ENCODE data around the gene NOS2.
"Not testable (repeated sequence)": the region's sequence is repeated elsewhere in the genome, so short reads cannot be mapped to it uniquely, and the experiment has no call there.

The NOS2 gene

DNA sequence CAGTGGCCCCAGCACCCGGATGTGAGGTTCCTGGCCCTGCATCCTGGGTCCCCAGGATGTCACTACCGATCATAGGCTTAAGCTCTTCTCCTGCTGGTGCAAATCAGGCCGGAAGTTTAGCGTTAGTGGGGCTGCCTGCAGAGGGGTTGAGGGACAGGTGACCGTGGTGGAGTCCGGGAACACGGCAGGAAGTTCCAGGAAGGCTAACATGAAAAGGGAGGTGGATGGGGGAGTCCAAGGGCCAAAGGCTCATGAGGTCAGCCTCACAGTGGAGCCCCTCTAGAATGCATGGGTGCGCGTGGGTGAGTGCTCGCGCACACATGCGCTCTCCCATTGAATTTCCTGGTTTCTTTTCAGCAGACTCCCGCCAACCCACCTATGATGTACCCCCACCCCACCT lies 46.6 kb downstream of the NOS2 start:
- DNase-seq: not testable (repeated sequence)

DNA sequence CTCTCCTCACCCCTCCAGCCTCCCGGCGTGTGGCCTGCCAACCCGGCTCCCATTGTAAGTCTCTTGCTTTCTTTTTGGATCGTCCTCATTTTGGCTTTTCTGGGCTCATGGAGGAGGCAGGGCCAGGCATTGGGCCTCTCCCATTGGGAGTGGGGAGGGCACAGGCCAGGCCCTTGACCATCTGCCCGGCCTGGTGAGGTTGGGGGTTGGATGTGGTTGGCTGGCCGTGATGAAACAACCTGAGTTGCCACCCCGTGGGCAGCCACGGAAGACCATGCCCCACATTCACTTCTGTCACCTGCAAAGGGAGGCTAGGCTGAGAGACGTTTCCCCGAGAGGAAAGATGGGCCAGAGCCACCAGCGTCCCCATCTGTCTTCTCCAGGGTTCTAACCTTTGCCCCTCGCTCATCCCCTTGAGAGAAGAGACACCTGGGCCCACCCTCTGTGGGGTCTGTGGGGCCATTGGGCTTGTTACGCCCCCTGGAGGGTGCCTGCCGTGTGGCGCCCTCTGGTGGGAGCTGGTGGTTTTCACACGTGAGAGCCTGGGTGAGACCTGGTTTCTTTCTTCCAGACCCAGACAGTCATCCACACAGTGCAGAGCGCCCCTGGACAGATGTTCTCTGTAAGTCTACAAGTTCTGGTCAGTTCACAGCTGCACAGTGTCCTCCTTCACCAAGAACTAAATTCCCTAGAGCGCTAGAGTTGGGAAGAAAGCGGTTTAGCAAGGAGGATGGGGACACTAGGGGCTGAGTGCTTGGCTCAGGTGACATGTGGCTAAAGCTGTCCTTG lies 47.3 kb downstream of the NOS2 start:
- not testable (repeated sequence) for DNase-seq

DNA sequence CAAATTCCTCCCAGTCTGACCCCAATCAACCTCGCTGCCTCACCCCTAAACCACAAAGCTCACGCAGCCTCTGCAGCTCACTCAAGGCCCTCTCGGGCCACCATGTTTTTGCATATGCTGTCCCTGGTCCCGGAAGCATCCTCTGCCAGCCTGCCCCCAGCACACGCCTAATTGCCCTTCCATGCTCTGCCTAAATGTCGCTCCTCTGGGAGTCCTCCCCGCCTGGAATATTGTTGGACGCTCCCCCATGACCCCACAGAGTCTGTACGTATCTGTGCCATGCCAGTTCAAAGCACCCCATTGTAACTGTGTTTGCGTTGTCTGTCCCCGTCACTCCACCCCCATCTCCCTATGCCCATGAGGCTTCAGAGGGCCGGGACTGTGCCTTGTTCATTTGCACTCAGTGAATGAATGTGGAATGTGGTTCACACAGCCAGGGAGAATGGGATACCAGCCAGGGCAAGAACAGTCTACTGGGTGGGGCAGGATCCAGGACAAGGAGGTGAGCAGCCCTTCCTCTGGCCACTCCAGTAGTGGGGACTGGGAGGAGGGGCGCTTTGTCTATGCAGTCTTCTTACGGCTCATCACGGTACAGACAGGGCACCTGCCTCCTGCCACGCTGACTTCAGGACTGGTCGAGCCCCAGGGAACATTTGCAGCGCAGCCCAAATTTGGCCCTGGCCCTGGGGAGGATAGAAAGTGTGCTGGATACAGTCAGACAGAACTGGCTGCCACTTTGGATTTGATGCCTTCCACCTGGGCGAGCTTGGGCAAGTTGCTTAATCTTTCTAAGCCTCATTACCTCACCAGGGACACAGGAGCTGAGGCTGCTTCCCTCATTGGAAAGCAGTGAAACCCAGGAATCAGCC lies 48.5 kb downstream of the NOS2 start:
- no peak for DNase-seq

DNA sequence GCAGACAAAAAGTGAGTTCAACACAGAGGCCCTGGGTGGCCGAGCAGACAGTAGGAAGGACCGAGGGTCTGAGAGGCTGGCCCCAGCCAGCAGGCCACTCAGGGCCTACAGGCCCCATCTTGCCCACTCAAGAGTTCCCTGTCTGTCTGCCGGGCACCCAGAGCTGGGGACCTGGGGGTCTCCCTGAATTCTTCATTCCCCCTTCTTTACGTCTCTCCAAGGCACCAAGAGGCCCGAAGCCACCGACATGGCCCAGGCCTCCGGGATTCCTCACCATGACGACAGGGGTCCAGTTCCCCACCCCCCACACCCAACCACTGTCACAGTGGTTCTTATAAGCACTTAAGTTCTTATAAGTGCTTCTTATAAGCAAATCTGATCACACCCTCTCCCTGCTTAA lies 49.2 kb downstream of the NOS2 start:
- DNase-seq: no peak

DNA sequence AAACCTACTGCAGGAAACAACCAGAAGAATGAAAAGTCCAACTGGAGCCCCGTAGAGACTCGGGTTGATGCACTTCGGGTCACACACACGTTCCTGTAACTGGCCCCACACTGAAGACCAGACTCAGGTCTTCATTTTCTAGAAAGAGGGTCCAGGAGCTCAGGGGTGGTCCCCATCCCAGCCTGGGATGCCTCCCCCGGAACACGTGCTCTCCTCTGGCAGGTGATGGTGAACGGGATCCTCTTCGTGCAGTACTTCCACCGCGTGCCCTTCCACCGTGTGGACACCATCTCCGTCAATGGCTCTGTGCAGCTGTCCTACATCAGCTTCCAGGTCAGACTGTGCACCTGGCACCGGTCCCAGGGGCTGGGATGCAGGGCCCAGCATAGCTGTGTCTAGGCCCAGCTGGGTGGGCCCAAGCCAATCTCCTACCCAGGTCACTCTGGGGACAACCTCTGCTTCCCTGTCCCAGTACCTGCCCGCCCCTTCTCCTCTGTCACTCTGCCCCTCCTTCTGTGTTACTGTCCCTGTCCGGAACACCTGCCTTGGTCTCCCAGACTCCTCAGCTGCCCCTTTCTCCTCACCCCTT lies 50.7 kb downstream of the NOS2 start:
- not testable (repeated sequence) for DNase-seq

DNA sequence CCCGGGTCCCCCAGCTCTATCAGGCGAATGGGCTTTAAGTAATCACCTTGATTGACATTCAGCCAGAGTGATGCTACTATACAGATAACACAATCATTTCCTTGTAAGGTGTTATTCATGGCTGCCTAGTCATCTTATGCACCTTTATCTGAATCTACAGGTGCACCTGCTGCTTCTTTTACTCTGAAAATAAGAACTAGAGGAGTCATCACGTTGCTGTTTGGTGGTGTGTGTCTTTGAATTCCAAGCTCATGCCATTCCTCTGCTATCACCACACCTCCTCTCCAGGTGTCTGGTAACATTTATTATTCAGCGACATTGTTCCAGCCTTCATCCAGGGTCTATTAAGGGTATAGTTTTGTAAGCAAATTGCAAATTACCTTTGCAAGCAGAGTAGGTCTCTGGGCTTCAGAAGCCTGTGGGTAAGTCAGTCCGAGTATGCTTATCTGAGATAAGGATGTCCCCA lies 51.9 kb downstream of the NOS2 start:
- DNase-seq: no peak

DNA sequence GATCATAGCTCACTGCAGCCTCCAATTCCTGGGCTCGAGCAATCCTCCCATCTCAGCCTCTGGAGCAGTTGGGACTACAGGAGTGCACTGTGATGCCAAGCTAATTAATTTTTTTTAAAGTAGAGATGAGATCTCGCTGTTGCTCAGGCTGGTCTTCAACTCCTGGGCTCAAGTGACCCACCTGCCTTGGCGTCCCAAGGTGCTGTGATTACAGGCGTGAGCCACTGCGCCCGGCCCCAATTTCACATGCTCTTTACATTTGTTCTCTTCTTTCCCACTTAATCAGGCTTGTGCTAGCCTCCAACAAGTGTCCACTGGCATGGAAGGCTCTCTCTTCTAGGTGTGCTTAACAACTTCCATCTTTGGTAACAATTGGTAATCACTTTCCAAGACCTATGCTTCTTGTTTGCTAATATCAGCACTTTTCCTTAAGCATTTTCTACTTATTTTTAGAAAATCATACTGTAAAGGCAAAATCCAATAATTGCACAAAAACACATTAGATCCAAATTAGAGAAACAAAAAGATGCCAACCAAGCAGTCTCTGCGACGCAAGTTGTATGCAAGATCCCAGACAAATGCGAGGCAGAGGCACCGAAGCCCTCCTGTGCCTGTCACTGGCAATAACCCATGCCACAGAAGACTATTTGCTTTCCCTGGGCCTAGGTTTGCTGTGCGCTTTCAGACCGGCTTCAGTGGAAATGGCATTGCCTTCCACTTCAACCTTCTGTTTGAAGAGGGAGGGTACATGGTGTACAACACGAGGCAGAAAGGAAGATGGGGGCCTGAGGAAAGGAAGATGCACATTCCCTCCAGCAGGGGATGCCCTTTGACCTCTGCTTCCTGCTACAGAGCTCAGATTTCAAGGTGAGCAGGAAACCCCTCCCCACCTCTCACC lies 52.6 kb downstream of the NOS2 start:
- no peak for DNase-seq

DNA sequence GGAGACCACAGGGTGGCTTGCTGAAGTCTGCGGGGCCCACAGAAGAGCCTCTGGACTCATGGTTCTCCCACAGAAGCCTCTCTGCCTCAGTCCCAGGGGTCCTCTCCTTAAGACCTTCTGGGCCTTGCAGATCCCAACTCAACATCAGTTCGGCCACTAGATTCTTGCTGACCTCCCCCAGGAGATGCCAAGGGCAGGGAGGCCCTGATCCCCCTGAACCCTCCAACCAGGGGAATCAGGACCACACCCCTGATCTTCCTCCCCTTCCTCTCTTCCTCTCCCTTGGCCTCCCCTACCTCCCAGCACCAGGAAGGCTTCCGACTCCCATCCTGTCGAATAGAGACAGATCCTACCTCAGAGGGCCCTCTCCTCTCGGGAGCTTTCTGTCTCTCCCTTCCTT lies 53.4 kb downstream of the NOS2 start:
- no peak for DNase-seq

DNA sequence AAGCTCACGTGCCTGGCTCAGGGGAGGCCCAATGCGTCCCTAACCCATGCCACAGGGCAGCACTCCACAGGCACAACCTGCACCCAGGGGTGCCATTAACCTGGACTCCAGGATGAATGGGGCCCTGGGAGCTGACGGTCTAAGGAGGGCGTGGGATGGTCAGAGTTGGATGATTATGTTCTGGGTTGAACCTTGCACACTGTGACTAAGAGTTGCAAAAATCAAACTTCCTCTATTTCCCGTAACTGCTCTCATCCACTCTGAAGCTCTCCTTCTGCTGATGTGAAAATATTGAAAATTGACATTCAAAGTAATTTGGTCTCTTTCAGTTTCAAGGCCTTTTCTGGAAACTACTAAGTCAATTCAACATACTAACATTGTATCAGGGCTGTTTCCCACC lies 54.0 kb downstream of the NOS2 start:
- not testable (repeated sequence) for DNase-seq

DNA sequence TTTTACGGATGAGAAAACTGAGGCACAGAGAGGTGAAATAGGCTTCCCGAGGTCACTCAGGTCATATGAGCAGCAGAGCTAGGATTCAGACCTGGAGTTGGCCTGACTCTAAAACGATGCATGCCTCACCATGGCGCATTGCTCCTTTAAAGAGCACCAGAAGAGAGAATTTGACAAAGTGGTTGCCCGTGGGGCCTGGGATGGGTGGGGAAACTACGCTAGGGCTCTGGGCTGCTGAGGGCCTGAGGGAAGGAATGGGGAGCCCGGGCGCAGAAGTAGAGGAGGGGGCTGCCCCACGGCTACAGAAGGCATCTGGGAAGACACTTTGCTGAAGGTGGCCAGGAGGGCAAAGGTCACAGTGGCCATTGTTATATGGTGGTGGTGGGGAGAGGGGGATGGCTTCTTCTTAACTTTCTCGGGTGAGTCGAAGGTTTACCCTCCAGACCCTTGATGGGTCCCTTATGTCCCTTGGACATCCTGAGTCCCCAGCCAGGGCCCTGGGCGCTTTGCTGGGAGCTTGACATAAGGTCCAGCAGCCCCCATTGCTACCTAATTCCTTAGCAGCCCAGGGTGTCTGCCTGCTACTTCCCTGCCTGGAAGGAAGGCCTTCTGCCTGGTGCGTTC lies 55.0 kb downstream of the NOS2 start:
- not testable (repeated sequence) for DNase-seq

DNA sequence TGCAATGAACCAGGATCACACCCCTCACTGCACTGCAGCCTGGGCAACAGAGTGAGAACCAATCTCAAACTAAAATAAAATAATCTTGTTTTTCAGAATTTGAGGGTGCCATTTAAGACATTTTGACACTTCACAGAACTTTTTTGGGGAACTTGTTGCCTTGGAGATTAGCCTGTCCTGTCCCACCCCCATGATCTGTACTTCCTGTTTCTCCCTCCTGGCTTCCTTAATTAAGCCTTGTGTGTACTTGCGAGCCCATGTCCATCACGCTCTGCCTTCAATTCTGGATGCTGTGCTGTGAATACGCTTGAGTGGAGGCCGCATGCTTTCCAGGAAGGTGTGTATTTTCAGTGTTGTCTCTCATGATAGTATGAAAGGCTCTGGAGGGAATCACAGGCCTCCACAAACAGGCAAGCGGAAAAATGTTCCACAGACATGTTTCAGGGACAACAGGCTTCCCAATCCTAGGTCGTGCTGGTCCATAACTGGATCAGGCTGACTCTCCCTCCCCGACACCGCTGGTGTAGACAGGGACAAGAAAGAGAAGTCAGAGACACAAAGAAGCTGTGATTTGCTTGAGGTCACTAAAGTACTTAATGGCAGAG lies 56.9 kb downstream of the NOS2 start:
- DNase-seq: no peak

DNA sequence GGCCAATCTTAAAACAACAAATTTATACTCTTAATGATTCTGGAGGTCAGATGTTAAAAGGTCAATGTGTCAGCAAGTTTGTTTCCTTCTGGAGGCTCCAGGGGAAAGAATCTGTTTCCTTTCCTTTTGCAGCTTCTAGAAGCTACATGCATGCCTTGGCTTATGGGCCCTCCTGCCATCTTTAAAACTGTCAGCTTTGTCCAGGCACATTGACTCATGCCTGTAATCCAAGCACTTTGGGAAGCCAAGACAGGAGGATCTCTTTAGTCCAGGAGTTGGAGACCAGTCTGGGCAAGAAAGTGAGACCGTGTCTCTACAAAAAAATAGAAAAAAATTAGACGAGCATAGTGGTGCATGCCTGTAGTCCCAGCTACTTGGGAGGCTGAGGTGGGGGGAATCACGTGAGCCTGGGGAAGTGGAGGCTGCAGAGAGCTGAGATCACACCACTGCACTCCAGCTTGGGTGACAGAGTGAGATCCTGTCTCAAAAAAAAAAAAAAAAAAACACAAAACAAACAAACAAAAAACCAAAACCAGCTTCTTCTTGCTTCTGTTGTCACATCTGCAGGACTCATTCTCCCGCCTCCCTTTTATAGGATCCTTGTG lies 58.3 kb downstream of the NOS2 start:
- no peak for DNase-seq

DNA sequence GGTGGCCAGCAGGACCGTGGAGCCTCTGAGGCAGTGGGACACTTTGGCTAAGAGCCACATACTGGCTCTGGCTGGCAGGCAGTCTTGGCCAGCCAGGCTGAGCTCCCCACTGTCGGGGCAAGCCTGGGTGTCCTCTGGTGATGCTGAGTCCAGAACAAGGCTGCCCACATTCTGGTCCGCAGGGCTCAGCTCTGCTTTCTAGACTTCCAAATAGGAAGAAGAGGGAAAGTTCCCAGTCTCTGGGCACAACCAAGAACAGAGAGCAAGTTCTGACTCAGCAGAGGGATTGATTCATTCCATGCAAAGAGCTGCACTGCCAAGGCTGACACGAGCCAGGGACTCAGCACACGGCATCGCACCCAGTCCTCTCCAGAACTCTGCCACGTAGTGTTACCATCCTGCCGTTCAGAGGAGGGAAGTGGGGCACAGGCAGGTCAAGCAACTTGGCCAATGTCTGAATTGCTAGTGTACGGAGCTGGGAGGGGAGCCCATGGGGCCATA lies 58.9 kb downstream of the NOS2 start:
- DNase-seq: no peak

DNA sequence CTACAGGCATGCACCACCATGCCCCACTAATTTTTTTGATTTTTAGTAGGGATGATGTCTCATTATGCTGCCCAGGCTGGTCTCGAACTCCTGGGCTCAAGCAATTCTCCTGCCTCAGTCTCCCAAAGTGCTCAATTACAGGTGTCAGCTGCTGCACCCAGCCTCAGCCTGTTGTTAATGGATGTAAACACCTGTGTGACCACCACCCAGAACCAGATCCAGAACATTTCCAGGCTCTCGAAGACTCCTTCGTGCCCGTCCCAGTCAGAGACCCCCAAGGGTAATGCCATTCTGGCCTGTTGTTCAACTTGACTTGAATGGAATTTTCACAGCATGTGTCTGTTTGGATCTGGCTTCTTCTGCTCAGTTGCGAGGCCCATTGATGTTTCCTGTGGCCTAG lies 59.8 kb downstream of the NOS2 start:
- not testable (repeated sequence) for DNase-seq

DNA sequence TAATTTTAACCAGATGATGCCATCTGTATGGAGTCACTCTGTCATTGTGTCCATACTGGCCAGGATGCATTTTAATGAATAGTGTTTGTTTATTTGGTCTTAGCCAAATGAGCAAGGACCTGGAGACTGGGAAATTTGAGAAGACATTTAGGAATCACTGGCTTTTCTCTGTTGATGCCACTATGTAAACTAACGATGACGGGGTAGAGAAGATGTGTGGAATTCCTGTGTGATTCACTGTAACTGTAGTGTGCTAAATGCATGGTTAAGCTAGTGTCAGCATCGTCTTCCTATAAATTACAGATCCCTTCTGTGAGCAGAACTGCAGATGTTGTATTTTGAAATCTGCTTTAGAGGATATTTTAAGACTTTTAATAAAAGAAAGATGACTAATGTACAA lies 66.6 kb downstream of the NOS2 start:
- peak; percentile 3 for DNase-seq

DNA sequence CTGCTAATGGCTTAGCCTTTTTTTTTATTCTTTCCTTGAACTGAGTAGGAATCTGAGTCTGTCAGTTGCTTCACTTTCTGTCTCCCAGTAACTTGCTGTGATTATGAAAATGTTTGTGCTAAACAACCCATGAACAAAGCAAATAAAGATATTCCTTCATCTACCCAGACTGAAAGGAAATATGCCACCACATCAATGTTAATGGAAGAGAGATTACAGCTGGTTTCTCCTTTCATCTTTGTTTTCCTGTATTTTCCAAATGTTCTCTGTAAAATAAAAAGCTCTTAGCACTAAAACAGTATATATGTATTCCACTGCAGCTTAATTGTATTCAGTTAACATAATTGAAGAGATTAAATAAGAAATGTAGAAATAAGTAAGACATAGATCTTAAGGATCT lies 67.6 kb downstream of the NOS2 start:
- not testable (repeated sequence) for DNase-seq

DNA sequence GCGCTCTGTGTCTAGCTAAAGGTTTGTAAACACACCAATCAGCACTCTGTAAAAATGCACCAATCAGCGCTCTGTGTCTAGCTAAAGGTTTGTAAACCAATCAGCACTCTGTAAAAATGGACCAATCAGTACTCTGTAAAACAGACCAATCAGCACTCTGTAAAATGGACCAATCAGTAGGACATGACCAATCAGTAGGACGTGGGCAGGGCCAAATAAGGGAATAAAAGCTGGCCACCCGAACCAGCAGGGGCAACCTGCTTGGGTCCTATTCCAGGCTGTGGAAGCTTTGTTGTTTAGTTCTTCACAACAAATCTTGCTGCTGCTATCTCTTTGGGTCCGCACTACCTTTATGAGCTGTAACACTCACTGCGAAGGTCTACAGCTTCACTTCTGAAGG lies 74.3 kb downstream of the NOS2 start:
- not testable (repeated sequence) for DNase-seq

DNA sequence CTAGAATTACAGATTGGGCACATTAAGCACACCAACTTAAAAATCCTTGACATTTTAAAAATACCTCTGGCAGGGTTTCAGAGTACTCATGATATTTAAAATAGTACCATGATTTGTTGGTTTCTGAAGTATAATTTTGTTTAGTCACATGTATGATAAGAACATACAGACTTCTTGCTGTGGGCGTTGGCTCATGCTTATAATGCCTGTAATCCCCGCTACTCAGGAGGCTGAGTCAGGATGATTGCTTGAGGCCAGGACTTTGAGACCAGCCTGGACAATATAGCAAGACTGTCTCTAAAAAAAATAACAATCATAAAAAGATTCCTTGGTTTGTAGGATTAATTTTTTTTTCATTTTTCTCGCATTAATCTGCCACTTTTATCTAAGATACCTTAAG lies 78.5 kb downstream of the NOS2 start:
- no peak for DNase-seq

Measured in fibroblast of skin of right biceps (primary cell).